RWPE1 (cell line): ENCODE measurements around the gene VEZF1.

ENCODE experiments used
- CTCF ChIA-PET: fragments of 350-600 bp; sonication (Branson Sonifier 250); formaldehyde crosslinking; extraction: SDS; loops from one replicate; lab custom pipeline; 2021; lab: Yijun Ruan, JAX
- POLR2A ChIA-PET: fragments of 400-600 bp; formaldehyde crosslinking; extraction: SDS; loops from one replicate; lab custom pipeline; 2020; ENCODE audit warnings: antibody characterized with exemption; ENCODE audit not compliant: low non-redundant PET; lab: Yijun Ruan, JAX
- DNase-seq: peaks from one replicate; pipeline ENCODE4 v3.0.0; 2012; ENCODE audit warnings: low spot score
- H3K27ac ChIP-seq: fragments of 450-650 bp; 2 replicates; pipeline ENCODE4 v1.5.1; 2017
- CTCF ChIP-seq: fragments of 450-650 bp; conservative IDR thresholded peaks from 2 replicates; pipeline ENCODE4 v1.5.1; 2017; ENCODE audit warnings: low read depth, mild to moderate bottlenecking

The VEZF1 gene

GRCh38 chr17:57953705-57954396, 34.2 kb downstream of the VEZF1 start:
- POLR2A ChIA-PET = no interaction called here
- peak overlapping the region; percentile 98 for H3K27ac ChIP-seq
- CTCF ChIA-PET = interaction anchor here (0.6 to 1.2 kb wide), 7 partner anchors 35 to 1193 kb away, joined by 3 to 5 read pairs (median 4); partner anchors contain the start of gene VEZF1
- TF ChIP-seq CTCF = no peak
- no peak for DNase-seq

GRCh38 chr17:57953219-57953618, 34.8 kb downstream of the VEZF1 start:
- DNase-seq = no peak
- TF ChIP-seq CTCF = no peak
- peak overlapping the region; percentile 98 for H3K27ac ChIP-seq
- POLR2A ChIA-PET = no interaction called here
- CTCF ChIA-PET = interaction anchor here (0.6 to 0.8 kb wide), 3 partner anchors 42 to 1136 kb away, joined by 3 to 5 read pairs (median 3); no protein-coding TSS in a partner anchor

- H3K27ac ChIP-seq = peak overlapping the region; percentile 98
- DNase-seq = no peak
- POLR2A ChIA-PET = no interaction called here
- TF ChIP-seq CTCF = no peak
- CTCF ChIA-PET = interaction anchor here (0.6 to 1.1 kb wide), 2 partner anchors 41 to 45 kb away, joined by 3 read pairs; no protein-coding TSS in a partner anchor
These were observed 38.4 kb downstream of the VEZF1 start for GRCh38 chr17:57949649-57950048.

GRCh38 chr17:57948555-57949420, 39.3 kb downstream of the VEZF1 start:
- TF ChIP-seq CTCF = no peak
- DNase-seq = peak; percentile 97
- POLR2A ChIA-PET = interaction anchor here (0.6 kb wide), 1 partner anchor 40 kb away, joined by 3 read pairs; the partner anchor contains the start of gene VEZF1
- peak overlapping the region; percentile 98 for H3K27ac ChIP-seq
- CTCF ChIA-PET = interaction anchor here (0.6 to 1.4 kb wide), 5 partner anchors 38 to 108 kb away, joined by 3 read pairs; no protein-coding TSS in a partner anchor

GRCh38 chr17:57948169-57948554, 39.9 kb downstream of the VEZF1 start:
- H3K27ac ChIP-seq = peak overlapping the region; percentile 98
- no peak for TF ChIP-seq CTCF
- POLR2A ChIA-PET = interaction anchor here (0.6 kb wide), 1 partner anchor 40 kb away, joined by 3 read pairs; the partner anchor contains the start of gene VEZF1
- no peak for DNase-seq
- CTCF ChIA-PET = interaction anchor here (0.6 to 1.4 kb wide), 3 partner anchors 39 to 107 kb away, joined by 3 read pairs; no protein-coding TSS in a partner anchor

GRCh38 chr17:57947369-57947768, 40.7 kb downstream of the VEZF1 start:
- CTCF ChIA-PET = interaction anchor here (0.6 to 1.5 kb wide), 3 partner anchors 72 to 90 kb away, joined by 3 to 5 read pairs (median 4); no protein-coding TSS in a partner anchor
- DNase-seq = no peak
- peak overlapping the region; percentile 91 for H3K27ac ChIP-seq
- POLR2A ChIA-PET = interaction anchor here (0.6 kb wide), 2 partner anchors 17 to 1140 kb away, joined by 3 to 6 read pairs; no protein-coding TSS in a partner anchor
- TF ChIP-seq CTCF = no peak
